IMR-90 (cell line): ENCODE data around the gene TEX13B.

Experiments used
- CEBPB ChIP-seq: IDR thresholded peaks from 2 replicates; pipeline ENCODE4 v1.6.1; 2012; ENCODE audit warnings: low read depth, low read length, improper control_type of control experiment
- FOS ChIP-seq: fragments of 150-350 bp; IDR thresholded peaks from 2 replicates; pipeline ENCODE4 v1.6.1; 2016; ENCODE audit warnings: low read depth, low read length
- MAFK ChIP-seq: IDR thresholded peaks from 2 replicates; pipeline ENCODE4 v1.6.1; 2012; ENCODE audit warnings: low read depth, low read length, improper control_type of control experiment
- POLR2A ChIP-seq: IDR thresholded peaks from 2 replicates; pipeline ENCODE4 v1.6.1; 2012; ENCODE audit warnings: mild to moderate bottlenecking, low read depth, low read length
- RCOR1 ChIP-seq: IDR thresholded peaks from 2 replicates; pipeline ENCODE4 v1.6.1; 2012; ENCODE audit warnings: mild to moderate bottlenecking, low read length, improper control_type of control experiment; ENCODE audit not compliant: insufficient replicate concordance
- RFX5 ChIP-seq: IDR thresholded peaks from 2 replicates; pipeline ENCODE4 v1.8.0; 2012; ENCODE audit warnings: low read depth, mild to moderate bottlenecking, low read length, moderate library complexity
- SMC3 ChIP-seq: fragments of 150-350 bp; IDR thresholded peaks from 2 replicates; pipeline ENCODE4 v1.6.1; 2016; ENCODE audit warnings: low read depth, mild to moderate bottlenecking, antibody characterized with exemption, low read length, moderate library complexity
- USF2 ChIP-seq: fragments of 150-350 bp; IDR thresholded peaks from 2 replicates; pipeline ENCODE4 v1.6.1; 2017; ENCODE audit warnings: mild to moderate bottlenecking, antibody characterized with exemption, low read length, low read depth
- TF ChIP-seq, protein P1 (sequence below): conservative IDR thresholded peaks from 2 replicates; pipeline ENCODE4 v1.5.1; 2012; ENCODE audit warnings: mild to moderate bottlenecking, low read depth, low read length, improper control_type of control experiment
- TF ChIP-seq, protein P2 (sequence below): fragments of 150-350 bp; IDR thresholded peaks from 2 replicates; pipeline ENCODE4 v1.6.1; 2016; ENCODE audit warnings: low read depth, mild to moderate bottlenecking, low read length, moderate library complexity, borderline replicate concordance

DNA sequence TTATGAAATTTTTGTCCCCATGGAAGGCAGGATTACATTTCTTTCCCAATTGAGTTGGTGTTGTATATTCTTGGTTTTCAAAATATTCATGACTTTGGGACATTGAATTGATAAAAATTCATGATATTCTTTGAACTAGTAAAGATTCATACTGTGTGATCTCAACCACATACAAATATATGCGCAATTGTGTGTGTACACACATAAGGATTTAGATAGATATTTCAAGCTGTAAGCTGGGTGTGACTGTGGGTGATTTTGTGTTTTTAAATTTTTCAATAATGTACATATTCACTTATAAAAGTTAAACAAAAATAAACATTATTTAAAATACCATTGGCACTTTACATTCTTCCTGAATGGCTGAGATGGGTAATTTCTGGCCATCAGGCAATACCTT is 43.2 kb upstream of the TEX13B start:
- TF ChIP-seq, protein P1, sequence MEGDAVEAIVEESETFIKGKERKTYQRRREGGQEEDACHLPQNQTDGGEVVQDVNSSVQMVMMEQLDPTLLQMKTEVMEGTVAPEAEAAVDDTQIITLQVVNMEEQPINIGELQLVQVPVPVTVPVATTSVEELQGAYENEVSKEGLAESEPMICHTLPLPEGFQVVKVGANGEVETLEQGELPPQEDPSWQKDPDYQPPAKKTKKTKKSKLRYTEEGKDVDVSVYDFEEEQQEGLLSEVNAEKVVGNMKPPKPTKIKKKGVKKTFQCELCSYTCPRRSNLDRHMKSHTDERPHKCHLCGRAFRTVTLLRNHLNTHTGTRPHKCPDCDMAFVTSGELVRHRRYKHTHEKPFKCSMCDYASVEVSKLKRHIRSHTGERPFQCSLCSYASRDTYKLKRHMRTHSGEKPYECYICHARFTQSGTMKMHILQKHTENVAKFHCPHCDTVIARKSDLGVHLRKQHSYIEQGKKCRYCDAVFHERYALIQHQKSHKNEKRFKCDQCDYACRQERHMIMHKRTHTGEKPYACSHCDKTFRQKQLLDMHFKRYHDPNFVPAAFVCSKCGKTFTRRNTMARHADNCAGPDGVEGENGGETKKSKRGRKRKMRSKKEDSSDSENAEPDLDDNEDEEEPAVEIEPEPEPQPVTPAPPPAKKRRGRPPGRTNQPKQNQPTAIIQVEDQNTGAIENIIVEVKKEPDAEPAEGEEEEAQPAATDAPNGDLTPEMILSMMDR: no peak
- TF ChIP-seq POLR2A (no peak), MAFK (no peak), RCOR1 (no peak), RFX5 (no peak), SMC3 (no peak), FOS (no peak), CEBPB (no peak), USF2 (no peak)
- TF ChIP-seq, protein P2, sequence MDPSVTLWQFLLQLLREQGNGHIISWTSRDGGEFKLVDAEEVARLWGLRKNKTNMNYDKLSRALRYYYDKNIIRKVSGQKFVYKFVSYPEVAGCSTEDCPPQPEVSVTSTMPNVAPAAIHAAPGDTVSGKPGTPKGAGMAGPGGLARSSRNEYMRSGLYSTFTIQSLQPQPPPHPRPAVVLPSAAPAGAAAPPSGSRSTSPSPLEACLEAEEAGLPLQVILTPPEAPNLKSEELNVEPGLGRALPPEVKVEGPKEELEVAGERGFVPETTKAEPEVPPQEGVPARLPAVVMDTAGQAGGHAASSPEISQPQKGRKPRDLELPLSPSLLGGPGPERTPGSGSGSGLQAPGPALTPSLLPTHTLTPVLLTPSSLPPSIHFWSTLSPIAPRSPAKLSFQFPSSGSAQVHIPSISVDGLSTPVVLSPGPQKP: no peak
